ENCODE results near the gene NHERF2.

The NHERF2 gene

DNA sequence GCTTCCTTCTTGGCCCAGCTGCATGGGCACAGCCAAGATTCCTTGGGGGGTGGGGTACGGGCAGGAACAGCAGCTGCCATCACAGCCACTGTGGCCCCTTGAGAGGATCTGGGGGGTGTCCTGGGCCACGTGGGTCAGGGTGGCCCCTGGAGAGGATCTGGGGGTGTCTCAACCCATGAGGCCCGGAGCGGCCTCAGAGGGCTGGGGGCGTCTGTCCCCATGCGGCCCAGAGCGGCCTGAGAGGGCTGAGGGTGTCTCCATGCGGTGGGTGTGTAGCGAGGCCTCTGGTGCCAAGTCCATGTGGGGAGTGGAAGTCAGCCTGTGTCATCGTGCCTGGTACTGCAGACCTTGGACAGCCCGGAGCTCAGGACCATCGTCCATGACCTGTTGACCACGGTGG, 34.8 kb downstream of the NHERF2 start:
- H3K4me1 Mint-ChIP-seq = peaks cover 6% of the 10 kb centered on the region
- H3K9me3 Mint-ChIP-seq = no peaks in the 10 kb centered on the region
- H3K27ac Mint-ChIP-seq (ENCODE audit: low read depth) = no peak overlapping the region
- H3K36me3 Mint-ChIP-seq (ENCODE audit: insufficient read depth) = peaks cover 15% of the 10 kb centered on the region
- no peak overlapping the region for H3K4me3 Mint-ChIP-seq
- no peaks in the 10 kb centered on the region for H3K27me3 Mint-ChIP-seq
- ATAC-seq (replicated peaks; ENCODE audit: extremely low read depth, poor library complexity, severe bottlenecking) = no peak
- DNase-seq (ENCODE audit: low spot score in 2 of 2) = no peak

DNA sequence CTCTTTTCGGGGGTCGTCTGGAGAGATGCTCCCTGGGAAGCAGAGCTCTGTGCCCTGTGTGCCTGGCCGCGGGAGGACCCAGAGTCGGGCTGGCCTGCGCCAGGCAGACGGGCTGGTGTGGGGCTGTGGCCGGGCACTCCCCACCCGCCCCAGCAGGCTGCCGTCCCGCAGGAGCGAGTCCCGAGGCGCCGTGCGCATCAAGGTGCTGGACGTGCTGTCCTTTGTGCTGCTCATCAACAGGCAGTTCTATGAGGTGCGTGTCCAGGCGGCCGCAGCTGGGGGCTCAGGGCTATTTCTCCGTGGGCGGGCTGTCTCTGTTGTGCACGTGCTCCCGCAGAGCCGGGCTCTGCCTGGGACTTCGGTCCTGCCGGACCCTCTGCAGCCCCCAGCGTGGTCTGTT, 36.1 kb downstream of the NHERF2 start:
- Mint-ChIP-seq H3K27me3 (no peaks in the 10 kb centered on the region), H3K9me3 (no peaks in the 10 kb centered on the region), H3K36me3 (ENCODE audit: insufficient read depth) (peaks cover 12% of the 10 kb centered on the region), H3K27ac (ENCODE audit: low read depth) (no peak overlapping the region), H3K4me3 (no peak overlapping the region), H3K4me1 (peaks cover 6% of the 10 kb centered on the region)
- DNase-seq (ENCODE audit: low spot score in 2 of 2) = no peak
- no peak for ATAC-seq (replicated peaks; ENCODE audit: extremely low read depth, poor library complexity, severe bottlenecking)

DNA sequence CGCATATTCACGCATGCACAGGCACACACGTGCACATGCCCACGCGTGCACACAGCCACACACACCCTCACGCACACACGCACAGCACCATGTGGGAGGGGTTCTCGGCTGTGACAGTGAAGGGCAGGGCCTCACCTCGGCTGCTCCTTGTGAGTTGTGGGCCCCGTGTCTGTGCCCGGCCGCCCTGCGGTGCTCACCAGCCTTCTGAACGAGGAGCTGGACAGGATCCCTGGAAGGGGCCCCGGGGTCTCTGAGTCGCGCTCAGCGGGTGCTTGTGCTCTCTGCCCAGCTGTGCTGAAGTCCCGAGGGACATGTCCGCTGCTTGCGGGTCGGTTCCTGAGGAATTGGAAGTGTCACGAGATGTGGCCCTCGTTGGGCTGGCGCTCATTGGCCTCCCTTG, 37.2 kb downstream of the NHERF2 start:
- ATAC-seq (replicated peaks; ENCODE audit: extremely low read depth, poor library complexity, severe bottlenecking) (no peak), DNase-seq (ENCODE audit: low spot score in 2 of 2) (no peak)
- no peak overlapping the region for H3K27ac Mint-ChIP-seq (ENCODE audit: low read depth)
- H3K36me3 Mint-ChIP-seq (ENCODE audit: insufficient read depth) = peaks cover 14% of the 10 kb centered on the region
- H3K4me3 Mint-ChIP-seq = no peak overlapping the region
- H3K4me1 Mint-ChIP-seq = peaks cover 6% of the 10 kb centered on the region
- no peaks in the 10 kb centered on the region for H3K27me3 Mint-ChIP-seq
- no peaks in the 10 kb centered on the region for H3K9me3 Mint-ChIP-seq

DNA sequence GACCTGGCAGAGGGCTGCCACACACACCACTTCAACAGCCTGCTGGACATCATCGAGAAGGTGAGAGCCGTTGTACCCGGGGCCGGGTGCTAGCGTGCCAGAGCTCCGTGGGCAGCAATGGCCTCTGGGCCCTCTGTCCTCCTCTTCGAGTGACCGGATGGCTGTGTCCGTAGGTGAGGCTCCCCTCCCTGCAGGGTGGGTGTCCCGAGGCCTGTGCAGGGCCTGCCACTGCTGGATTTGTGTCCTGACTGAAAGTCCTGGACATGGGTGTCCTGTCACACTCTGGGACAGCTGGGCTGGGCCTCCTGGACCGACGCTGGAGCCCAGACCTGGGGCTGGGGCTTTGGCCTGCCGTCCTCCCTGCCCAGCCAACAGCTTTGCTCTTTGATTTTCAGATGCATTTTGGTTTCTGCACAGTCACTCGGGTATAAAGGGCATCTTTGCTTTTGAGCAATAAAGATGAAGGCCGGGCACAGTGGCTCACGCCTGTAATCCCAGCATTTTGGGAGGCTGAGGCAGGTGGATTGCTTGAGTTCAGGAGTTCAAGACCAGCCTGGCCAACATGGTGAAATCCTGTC, 37.8 kb downstream of the NHERF2 start:
- H3K9me3 Mint-ChIP-seq = no peaks in the 10 kb centered on the region
- peak overlapping the region; percentile 59 for H3K27ac Mint-ChIP-seq (ENCODE audit: low read depth)
- H3K4me3 Mint-ChIP-seq = no peak overlapping the region
- DNase-seq (ENCODE audit: low spot score in 2 of 2) (no peak), ATAC-seq (replicated peaks; ENCODE audit: extremely low read depth, poor library complexity, severe bottlenecking) (no peak)
- H3K36me3 Mint-ChIP-seq (ENCODE audit: insufficient read depth) = peaks cover 14% of the 10 kb centered on the region
- H3K27me3 Mint-ChIP-seq = no peaks in the 10 kb centered on the region
- H3K4me1 Mint-ChIP-seq = peaks cover 6% of the 10 kb centered on the region

DNA sequence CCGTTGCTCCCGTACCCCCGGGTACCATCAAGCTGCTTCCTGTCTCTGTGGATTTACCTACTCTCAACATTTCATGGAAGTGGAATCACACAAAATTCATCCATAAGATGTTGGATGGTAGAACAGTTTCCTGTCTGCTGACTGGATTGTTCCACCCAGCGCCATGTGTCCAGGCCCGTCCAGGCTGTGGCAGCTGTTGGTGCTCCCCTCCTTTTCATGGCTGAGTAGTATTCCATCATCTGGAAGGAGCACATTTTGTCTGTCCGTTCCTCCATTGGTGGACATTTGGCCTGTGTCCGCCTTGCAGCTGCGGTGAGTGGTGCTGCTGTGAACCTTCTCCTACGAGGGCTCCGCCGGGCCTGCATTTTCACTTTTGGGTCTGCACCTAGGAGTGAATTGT, 39.4 kb downstream of the NHERF2 start:
- Mint-ChIP-seq H3K27ac (ENCODE audit: low read depth) (no peak overlapping the region), H3K9me3 (no peaks in the 10 kb centered on the region), H3K4me1 (peaks cover 6% of the 10 kb centered on the region), H3K36me3 (ENCODE audit: insufficient read depth) (peaks cover 11% of the 10 kb centered on the region), H3K27me3 (no peaks in the 10 kb centered on the region), H3K4me3 (no peak overlapping the region)
- ATAC-seq (replicated peaks; ENCODE audit: extremely low read depth, poor library complexity, severe bottlenecking) (no peak), DNase-seq (ENCODE audit: low spot score in 2 of 2) (no peak)

DNA sequence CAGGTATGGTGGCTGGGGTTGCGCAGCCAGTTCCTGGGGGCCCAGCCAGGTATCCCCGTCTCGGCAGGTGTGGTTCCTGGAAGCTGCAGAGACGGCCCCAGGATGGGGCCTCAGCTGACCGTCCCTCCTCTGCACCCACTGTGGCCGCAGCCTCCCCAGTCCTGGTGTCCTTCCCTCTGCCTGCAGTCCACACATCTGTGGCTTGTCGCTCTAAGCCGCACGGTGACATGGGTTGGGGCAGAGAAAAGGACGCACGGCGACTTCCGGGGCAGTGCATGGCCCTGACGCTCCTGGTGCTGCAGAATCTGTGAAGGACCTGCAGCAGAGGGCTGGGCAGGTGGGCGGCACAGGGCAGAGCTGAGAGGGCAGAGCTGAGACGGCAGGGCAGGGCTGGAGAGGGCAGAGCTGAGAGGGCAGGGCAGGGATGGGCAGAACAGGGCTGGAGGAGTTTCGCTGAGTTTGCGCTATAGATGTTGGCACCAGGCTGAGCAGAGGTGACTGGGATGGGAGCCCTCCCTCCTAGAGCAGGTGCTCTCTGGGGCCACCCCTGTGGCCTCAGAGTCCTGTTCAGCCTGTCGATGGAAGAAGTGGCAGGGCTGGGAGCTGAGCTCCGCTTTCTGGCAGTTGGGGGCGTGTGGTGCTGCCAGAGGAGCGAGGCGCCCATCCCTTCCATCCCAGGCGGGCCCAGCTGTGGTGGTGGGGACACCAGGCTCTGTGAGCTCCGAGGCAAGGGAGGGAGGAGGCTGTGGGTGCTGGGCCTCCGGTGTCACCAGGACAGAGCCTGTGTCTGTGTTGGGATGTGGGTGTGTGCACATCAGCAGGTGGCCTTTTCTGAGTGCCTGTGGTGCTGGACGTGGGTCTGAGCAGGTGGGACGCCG, 44.1 kb downstream of the NHERF2 start:
- peaks cover 8% of the 10 kb centered on the region for H3K36me3 Mint-ChIP-seq (ENCODE audit: insufficient read depth)
- H3K4me3 Mint-ChIP-seq = no peak overlapping the region
- H3K27me3 Mint-ChIP-seq = no peaks in the 10 kb centered on the region
- H3K4me1 Mint-ChIP-seq = peaks cover 9% of the 10 kb centered on the region
- H3K27ac Mint-ChIP-seq (ENCODE audit: low read depth) = no peak overlapping the region
- DNase-seq (ENCODE audit: low spot score in 2 of 2) = no peak
- no peak for ATAC-seq (replicated peaks; ENCODE audit: extremely low read depth, poor library complexity, severe bottlenecking)
- no peaks in the 10 kb centered on the region for H3K9me3 Mint-ChIP-seq

DNA sequence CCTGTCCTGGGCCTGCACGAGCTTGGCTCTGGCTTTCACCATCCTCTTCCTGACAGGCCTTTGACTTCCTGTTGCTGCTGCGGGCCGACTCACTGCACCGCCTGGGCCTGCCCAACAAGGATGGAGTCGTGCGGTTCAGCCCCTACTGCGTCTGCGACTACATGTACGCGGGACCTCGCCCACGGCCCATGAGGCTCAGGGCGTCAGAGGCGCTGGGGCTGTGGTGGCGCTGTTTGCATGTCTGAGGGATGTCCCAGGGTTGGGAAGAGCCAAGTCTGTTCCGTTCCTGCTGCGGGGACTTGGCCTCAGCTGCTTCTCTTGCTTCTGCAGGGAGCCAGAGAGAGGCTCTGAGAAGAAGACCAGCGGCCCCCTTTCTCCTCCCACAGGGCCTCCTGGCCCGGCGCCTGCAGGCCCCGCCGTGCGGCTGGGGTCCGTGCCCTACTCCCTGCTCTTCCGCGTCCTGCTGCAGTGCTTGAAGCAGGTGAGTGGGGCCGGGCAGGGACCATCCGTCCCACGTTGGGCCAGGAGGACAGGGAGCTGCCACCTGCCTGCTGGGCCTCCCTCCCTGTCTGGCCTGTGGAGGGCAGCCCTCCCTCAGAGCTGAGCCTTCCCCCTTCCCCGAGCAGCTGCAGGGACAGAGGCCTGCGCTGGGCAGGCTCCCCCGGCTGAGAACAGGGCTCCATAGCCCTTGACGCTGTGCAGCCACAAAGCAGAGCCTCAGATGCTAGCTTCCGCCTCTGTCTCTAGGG, 44.9 kb downstream of the NHERF2 start:
- Mint-ChIP-seq H3K4me3 (no peak overlapping the region), H3K4me1 (peaks cover 5% of the 10 kb centered on the region), H3K27ac (ENCODE audit: low read depth) (no peak overlapping the region), H3K9me3 (no peaks in the 10 kb centered on the region), H3K27me3 (no peaks in the 10 kb centered on the region), H3K36me3 (ENCODE audit: insufficient read depth) (peaks cover 5% of the 10 kb centered on the region)
- ATAC-seq (replicated peaks; ENCODE audit: extremely low read depth, poor library complexity, severe bottlenecking) (no peak), DNase-seq (ENCODE audit: low spot score in 2 of 2) (no peak)

DNA sequence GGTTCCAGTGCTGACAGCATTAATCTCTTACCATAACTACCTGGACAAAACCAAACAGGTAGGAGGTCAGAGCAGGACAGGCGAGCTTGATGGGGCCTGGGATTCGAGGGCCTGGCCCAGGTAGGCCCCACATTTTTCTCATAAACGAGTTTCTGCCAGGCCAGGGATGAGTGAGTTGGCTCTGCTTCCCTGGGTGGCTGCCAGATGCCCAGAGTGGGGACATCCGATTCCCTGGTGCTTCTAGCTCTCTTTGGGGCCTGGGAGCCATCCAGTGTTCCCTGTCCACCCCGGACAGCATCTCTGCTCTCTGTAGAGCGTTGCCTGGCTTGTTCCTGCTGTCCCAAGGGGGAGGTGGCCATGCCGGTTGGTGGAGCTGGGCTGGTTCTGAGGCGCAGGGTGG, 46.2 kb downstream of the NHERF2 start:
- peaks cover 5% of the 10 kb centered on the region for H3K36me3 Mint-ChIP-seq (ENCODE audit: insufficient read depth)
- peaks cover 5% of the 10 kb centered on the region for H3K4me1 Mint-ChIP-seq
- ATAC-seq (replicated peaks; ENCODE audit: extremely low read depth, poor library complexity, severe bottlenecking) = no peak
- H3K4me3 Mint-ChIP-seq = no peak overlapping the region
- H3K27ac Mint-ChIP-seq (ENCODE audit: low read depth) = no peak overlapping the region
- no peaks in the 10 kb centered on the region for H3K9me3 Mint-ChIP-seq
- no peak for DNase-seq (ENCODE audit: low spot score in 2 of 2)
- H3K27me3 Mint-ChIP-seq = no peaks in the 10 kb centered on the region

DNA sequence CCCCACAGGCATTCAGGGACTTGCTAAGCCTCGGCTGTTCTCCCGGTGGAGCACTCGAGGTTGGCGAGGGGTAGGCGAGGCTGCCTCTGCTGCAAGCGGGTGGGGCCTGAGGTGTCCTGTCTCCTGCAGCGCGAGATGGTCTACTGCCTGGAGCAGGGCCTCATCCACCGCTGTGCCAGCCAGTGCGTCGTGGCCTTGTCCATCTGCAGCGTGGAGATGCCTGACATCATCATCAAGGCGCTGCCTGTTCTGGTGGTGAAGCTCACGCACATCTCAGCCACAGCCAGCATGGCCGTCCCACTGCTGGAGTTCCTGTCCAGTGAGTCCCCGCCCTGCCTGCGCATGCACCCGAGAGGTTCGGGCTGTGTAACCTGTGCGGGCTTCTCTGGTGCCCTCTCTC, 47.4 kb downstream of the NHERF2 start:
- no peak overlapping the region for H3K4me3 Mint-ChIP-seq
- DNase-seq (ENCODE audit: low spot score in 2 of 2) (no peak), ATAC-seq (replicated peaks; ENCODE audit: extremely low read depth, poor library complexity, severe bottlenecking) (no peak)
- H3K27ac Mint-ChIP-seq (ENCODE audit: low read depth) = no peak overlapping the region
- peaks cover 5% of the 10 kb centered on the region for H3K4me1 Mint-ChIP-seq
- peaks cover 5% of the 10 kb centered on the region for H3K36me3 Mint-ChIP-seq (ENCODE audit: insufficient read depth)
- no peaks in the 10 kb centered on the region for H3K9me3 Mint-ChIP-seq
- H3K27me3 Mint-ChIP-seq = no peaks in the 10 kb centered on the region

DNA sequence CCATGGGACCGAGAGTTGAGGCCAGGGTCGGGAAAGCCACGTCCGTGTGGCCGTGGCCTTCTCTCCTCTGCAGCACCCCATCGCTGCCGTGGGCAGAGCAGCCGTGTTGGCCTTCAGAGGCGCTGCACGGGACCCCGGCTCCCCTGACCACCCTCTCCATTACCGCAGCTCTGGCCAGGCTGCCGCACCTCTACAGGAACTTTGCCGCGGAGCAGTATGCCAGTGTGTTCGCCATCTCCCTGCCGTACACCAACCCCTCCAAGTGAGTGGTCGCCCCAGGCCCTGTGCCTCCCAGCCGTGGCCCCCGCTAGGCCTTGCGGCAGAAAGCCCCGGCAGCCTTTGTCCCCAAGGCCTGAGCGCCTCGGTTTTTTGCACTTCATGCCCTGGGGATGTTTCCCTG, 48.9 kb downstream of the NHERF2 start:
- peaks cover 8% of the 10 kb centered on the region for H3K36me3 Mint-ChIP-seq (ENCODE audit: insufficient read depth)
- no peak for DNase-seq (ENCODE audit: low spot score in 2 of 2)
- no peak overlapping the region for H3K27ac Mint-ChIP-seq (ENCODE audit: low read depth)
- no peak for ATAC-seq (replicated peaks; ENCODE audit: extremely low read depth, poor library complexity, severe bottlenecking)
- peaks cover 5% of the 10 kb centered on the region for H3K4me1 Mint-ChIP-seq
- H3K27me3 Mint-ChIP-seq = no peaks in the 10 kb centered on the region
- H3K9me3 Mint-ChIP-seq = no peaks in the 10 kb centered on the region
- H3K4me3 Mint-ChIP-seq = no peak overlapping the region

DNA sequence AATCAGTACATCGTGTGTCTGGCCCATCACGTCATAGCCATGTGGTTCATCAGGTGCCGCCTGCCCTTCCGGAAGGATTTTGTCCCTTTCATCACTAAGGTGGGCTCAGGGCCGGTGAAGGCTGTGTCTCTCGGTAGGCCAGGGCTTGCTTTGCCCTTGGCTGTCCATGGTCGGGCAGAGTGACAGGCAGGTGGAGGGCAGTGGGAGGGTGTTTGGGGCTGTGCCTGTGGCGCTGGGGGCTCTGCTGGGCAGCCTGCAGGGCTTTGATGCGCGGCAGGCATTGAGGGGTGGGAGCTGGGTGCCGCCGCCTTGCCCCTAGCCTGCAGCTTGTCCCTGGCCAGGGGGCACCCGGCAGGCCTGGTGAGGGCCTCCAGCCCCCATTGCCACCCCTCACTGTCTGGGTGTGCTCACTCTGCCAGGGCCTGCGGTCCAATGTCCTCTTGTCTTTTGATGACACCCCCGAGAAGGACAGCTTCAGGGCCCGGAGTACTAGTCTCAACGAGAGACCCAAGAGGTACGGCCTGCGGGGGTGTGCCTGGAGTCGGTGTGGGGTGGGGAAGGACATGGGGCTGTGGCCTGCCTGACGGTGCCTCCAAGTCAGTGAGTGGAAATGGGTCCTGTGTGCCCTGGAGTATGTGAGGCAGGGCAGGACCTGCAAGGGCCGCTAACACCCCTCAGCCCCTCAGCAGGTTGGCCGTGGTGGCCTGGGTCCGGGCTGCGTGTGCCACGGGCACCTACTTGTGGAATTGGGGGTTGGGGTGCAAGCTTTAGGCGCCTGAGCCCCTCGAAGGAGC, 49.6 kb downstream of the NHERF2 start:
- ATAC-seq (replicated peaks; ENCODE audit: extremely low read depth, poor library complexity, severe bottlenecking) (no peak), DNase-seq (ENCODE audit: low spot score in 2 of 2) (no peak)
- Mint-ChIP-seq H3K36me3 (ENCODE audit: insufficient read depth) (peaks cover 9% of the 10 kb centered on the region), H3K4me3 (no peak overlapping the region), H3K27ac (ENCODE audit: low read depth) (no peak overlapping the region), H3K9me3 (no peaks in the 10 kb centered on the region), H3K4me1 (peaks cover 5% of the 10 kb centered on the region), H3K27me3 (no peaks in the 10 kb centered on the region)

DNA sequence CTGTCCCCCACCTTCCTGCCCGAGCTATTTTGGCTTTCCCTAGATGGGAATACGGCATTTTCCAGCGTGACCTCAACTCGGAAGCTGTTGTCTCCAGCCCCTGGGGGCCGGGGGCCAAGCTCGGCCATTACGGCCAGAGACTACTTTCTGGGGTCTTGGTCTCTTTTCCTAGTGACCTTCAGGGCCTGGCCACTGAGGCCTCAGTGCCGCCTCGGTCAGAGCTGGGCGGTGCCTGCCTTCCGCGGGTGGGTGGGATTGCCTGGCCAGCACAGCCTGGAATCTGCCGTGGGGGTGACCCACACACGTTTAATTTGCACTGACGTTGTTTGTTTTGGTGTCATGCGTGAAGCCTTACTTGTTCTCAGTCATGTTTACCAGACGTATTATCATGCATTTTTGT, 50.3 kb downstream of the NHERF2 start:
- no peak overlapping the region for H3K27ac Mint-ChIP-seq (ENCODE audit: low read depth)

More for the DNA sequence above, 50.3 kb downstream of the NHERF2 start:
- ATAC-seq (replicated peaks; ENCODE audit: extremely low read depth, poor library complexity, severe bottlenecking) = no peak
- Mint-ChIP-seq H3K4me3 (no peak overlapping the region), H3K4me1 (peaks cover 5% of the 10 kb centered on the region), H3K36me3 (ENCODE audit: insufficient read depth) (peaks cover 12% of the 10 kb centered on the region), H3K27me3 (no peaks in the 10 kb centered on the region), H3K9me3 (no peaks in the 10 kb centered on the region)
- no peak for DNase-seq (ENCODE audit: low spot score in 2 of 2)

All from central memory CD8-positive, alpha-beta T cell (primary cell).